Posterior cingulate gyrus (tissue), 11 donors: ENCODE measurements around the gene HDAC7.
A peak's percentile ranks its signal among the peaks of the same experiment; 100 is the strongest.

Experiments used
- DNase-seq, 10 donors: peaks; one replicate each; pipeline versions ENCODE4 v3.0.0 to v3.0.0-alpha.2; 2020 to 2021; ENCODE audit warnings: mixed read lengths in 3 of 10
- intact Hi-C: fragments of 100-400 bp; cut with DNase I; formaldehyde crosslinking; loops from one replicate; pipeline ENCODE4 v1.15.1; 2023

HDAC7 gene

GRCh38 chr12:47834199-47834903 lies 14.6 kb upstream of the HDAC7 start:
- intact Hi-C loops: no loop called here
- DNase-seq: peak in 1 of 10 donors; percentile 22

GRCh38 chr12:47833591-47834012 lies 13.9 kb upstream of the HDAC7 start:
- intact Hi-C loops: no loop called here
- peak in 1 of 10 donors; percentile 60 for DNase-seq

- intact Hi-C loops: no loop called here
- peak in 1 of 10 donors; percentile 47 for DNase-seq
These were observed 12.7 kb upstream of the HDAC7 start for GRCh38 chr12:47832263-47832933.

- peak in 1 of 10 donors; percentile 39 for DNase-seq
- intact Hi-C loops: no loop called here
These were observed 9.9 kb upstream of the HDAC7 start for GRCh38 chr12:47829584-47829983.

GRCh38 chr12:47828976-47829482 lies 9.3 kb upstream of the HDAC7 start:
- intact Hi-C loops: no loop called here
- DNase-seq: peak in 1 of 10 donors; percentile 77

GRCh38 chr12:47828008-47828975 lies 8.6 kb upstream of the HDAC7 start:
- intact Hi-C loops: no loop called here
- DNase-seq: peak in 1 of 10 donors; percentile 27

GRCh38 chr12:47825173-47825639 lies 5.5 kb upstream of the HDAC7 start:
- intact Hi-C loops: no loop called here
- DNase-seq: peak in 1 of 10 donors; percentile 56

GRCh38 chr12:47824635-47825034 lies 4.9 kb upstream of the HDAC7 start:
- no peak for DNase-seq
- intact Hi-C loops: no loop called here

GRCh38 chr12:47824198-47824597 lies 4.5 kb upstream of the HDAC7 start:
- DNase-seq: no peak
- intact Hi-C loops: no loop called here

- DNase-seq: no peak
- intact Hi-C loops: no loop called here
These were observed 3.9 kb upstream of the HDAC7 start for GRCh38 chr12:47823422-47824086.

GRCh38 chr12:47822863-47823262 lies 3.2 kb upstream of the HDAC7 start:
- DNase-seq: no peak
- intact Hi-C loops: no loop called here

GRCh38 chr12:47822401-47822800 lies 2.7 kb upstream of the HDAC7 start:
- intact Hi-C loops: no loop called here

GRCh38 chr12:47821346-47821706 lies 1.6 kb upstream of the HDAC7 start:
- intact Hi-C loops: no loop called here
- peak in 1 of 10 donors; percentile 24 for DNase-seq

More at GRCh38 chr12:47822401-47822800, 2.7 kb upstream of the HDAC7 start:
- DNase-seq: peak in 1 of 10 donors; percentile 5

- peak in 3 of 10 donors; percentile 47 to 79 (median 55) for DNase-seq
- intact Hi-C loops: no loop called here
These were observed 1.1 kb upstream of the HDAC7 start for GRCh38 chr12:47820631-47821345.

- intact Hi-C loops: no loop called here
- peak in 9 of 10 donors; percentile 46 to 93 (median 58) for DNase-seq
These were observed 386 bp downstream of the HDAC7 start for GRCh38 chr12:47819138-47819895.

- peak in 3 of 10 donors; percentile 38 to 88 (median 80) for DNase-seq
- intact Hi-C loops: no loop called here
These were observed 1.1 kb downstream of the HDAC7 start for GRCh38 chr12:47818467-47819137.

GRCh38 chr12:47818007-47818376 lies 1.7 kb downstream of the HDAC7 start:
- intact Hi-C loops: no loop called here
- DNase-seq: no peak
